Dedifferentiated amniotic fluid mesenchymal stem cell (primary cell): ENCODE data around the gene ALDH1L2.
"Not testable (repeated sequence)": the region's sequence is repeated elsewhere in the genome, so short reads cannot be mapped to it uniquely, and the experiment has no call there.

Experiments
- DNase-seq: peaks from one replicate; pipeline ENCODE4 v3.0.0-alpha.2; 2016; ENCODE audit errors: extremely low spot score

ALDH1L2 gene

DNA sequence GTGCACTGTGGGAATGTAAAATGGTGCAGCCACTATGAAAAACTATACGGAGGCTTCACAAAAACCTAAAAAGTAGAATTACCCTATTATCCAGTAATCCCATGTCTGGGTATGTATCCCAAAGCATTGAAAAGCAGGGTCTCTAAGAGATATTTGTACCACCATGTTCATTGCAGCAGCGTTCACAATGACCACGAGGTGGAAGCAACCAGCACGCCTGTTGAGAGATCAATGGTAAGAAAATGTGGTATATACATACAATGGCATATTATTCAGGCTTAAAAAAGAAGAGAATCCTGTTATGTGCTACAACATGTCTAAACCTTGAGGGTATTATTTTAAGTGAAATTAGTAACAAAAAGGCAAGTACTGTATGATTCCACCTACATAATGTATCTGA, 99.1 kb downstream of the ALDH1L2 start:
- no peak for DNase-seq

DNA sequence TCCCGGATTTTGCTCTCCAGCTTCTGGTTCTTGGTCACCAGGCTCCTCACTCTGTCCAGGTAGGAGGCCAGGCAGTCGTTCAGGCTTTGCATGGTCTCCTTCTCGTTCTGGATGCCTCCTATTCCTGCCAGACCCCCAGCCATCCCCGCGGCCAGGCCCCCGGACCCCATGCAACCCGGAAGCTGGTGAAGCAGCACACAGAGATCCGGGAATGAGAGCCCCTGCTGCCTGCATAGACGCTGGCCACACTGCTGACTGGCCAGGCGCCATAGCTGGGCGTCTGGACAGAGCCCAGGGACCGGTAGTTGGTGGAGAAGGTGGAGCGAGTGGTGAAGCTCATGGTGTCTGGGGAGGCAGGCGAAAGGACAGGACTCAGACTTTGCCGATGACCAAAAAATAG, 106.6 kb downstream of the ALDH1L2 start:
- DNase-seq: not testable (repeated sequence)

GRCh38 chr12:104976703-104977102, 107.6 kb downstream of the ALDH1L2 start:
- no peak for DNase-seq

DNA sequence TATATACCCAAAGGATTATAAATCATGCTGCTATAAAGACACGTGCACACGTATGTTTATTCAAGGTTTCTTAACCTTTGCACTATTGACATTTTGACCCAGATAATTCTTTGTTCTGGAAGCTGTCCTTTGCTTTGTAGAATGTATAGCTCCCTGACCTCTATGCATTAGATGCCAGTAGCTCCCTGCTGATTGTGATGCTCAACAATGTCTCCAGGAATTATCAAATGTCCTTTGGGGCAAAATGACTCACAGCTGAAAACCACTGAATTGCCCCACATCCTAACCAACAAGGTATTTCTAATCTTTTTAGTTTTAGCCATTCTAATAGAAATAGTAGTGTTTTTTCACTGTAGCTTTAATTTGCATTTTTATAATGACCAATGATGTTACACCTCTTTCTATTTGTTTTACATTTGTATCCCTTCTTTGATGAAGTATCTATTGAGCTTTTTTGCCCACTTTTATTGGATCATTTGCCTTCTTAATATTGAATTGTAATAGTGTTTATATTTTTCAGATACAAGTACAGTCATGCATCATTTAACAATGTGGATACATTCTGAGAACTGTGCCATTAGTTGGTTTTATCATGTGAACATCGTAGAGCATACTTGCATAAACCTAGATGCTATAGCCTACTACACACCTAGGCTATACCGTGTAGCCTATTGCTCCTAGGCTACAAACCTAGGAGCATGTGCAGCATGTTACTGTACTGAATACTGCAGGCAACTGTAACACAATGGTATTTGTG, 108.5 kb downstream of the ALDH1L2 start:
- DNase-seq: no peak

GRCh38 chr12:104974626-104975290, 109.5 kb downstream of the ALDH1L2 start:
- DNase-seq: no peak

- no peak for DNase-seq
These were observed 111.0 kb downstream of the ALDH1L2 start for GRCh38 chr12:104973250-104973649.

GRCh38 chr12:104971306-104971705, 113.0 kb downstream of the ALDH1L2 start:
- no peak for DNase-seq
